HG03565 (cell line): ENCODE results near the gene SHC3.

Experiments
- ATAC-seq: cut with Tn5 transposase; IDR thresholded peaks from one replicate; pipeline ENCODE4 v1.9.1; 2021; ENCODE audit warnings: mild to moderate bottlenecking, moderate library complexity; ENCODE audit not compliant: unreplicated experiment

The SHC3 gene

DNA sequence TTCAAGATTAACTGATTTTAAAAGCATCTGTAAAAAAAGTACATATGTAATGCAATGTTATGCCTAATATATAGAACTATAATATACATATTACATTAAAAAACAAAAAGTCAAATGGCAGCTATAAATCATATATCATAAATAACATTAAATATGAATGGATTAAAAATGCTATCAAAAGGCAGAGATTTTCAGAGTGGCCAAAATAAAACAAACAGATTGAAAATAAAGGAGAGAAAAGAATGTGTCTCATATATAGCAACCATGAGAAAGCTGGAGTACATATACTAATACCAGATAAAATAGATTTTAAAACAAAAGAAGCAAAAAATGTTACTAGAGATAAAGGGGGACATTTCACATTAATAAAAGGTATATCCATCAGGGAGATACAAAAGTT is 148.8 kb downstream of the SHC3 start:
- ATAC-seq: no peak

DNA sequence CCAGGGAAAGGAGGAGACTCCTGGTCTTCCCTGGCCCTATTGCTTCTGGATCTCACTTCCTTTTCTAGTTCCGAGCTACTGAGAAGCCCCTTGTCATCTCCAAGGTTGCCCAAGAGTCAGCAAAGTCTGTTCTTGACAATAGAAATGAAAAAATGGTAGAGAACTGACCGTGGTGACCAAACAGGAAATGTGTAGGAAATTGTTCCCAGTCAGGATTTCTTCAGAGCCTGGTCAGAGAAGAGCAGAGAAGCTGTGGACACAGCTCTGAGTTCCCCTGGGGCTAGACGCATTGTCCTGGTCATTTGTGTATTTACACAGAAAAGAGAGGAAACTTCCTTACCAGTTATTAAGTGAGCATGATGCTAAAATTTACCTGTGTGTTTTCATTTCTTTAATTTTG is 151.7 kb downstream of the SHC3 start:
- ATAC-seq: no peak

DNA sequence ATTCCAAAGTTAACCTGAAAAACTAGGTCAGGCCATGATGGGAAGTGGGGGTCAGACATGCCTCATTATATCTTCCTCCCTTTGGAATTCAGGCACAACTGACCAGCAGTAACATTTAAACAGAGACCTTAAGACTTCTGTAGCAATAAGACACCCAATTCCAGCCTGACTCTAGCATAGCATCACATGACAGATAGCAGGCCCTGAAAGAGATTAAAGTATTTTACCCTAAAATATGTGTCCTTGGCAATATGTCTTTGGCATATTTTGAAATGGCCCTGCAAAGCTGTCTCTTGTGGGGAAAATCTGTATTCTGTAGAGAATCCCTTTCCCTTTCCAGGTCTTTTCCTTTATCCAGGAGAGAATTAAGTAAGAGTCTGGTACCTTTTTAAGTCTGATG is 153.1 kb downstream of the SHC3 start:
- ATAC-seq: no peak

DNA sequence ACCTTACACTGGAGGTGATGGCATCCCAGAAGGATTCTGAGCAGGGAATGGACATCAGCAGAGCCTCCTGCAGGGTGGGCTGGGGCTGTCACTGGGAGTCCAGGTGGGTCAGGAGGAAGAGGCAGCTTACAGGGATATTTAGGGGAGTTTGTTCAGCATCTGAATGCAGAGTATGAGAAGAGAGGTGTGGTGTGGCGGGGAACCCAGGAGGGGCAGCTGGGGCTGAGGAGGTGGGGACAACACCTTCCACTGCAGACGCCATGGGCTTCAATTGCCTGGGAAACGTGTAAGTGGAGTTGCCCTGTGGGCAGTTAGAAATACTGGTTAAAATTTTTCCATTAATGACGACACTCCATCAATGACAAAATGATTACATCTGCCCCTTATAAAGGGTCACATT is 153.9 kb downstream of the SHC3 start:
- no peak for ATAC-seq

DNA sequence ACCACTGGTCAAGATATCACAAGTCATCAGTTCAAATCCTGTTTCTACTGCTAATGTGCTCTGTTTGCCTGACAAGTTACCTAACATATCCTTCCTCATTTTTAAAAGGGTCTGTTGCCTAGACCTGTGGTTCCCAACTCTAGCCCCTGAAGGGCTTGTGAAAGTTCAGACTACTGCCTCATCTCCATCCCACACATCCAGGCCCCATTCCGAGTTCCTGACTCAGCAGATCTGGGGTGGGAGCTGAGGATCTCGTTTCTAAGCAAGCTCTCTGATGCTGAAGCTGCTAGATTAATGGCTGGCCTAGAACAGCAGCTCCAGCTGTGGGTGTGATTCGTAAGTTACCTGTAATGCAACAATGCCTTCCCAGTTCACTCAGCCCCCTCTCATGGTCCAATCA is 154.9 kb downstream of the SHC3 start:
- ATAC-seq: no peak

DNA sequence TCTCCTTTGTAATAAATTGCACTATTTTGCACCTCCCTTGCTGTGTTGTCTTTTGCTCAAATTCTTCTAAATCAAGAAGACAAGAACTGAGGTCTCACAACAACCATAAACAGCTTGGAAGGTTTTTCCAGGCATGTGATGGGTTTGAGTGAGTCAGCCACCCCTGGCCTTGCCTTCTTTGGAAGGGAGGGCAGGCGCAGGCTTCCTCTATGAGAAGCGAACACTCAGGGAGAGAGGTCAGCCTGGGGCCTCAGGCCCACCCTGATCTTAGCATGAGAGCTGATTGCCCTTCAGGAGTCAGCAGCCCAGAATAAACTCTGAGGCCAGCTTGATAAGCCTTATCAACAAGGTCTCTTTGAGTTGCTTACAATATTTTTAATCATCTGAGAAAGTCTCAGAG is 155.7 kb downstream of the SHC3 start:
- ATAC-seq: no peak

DNA sequence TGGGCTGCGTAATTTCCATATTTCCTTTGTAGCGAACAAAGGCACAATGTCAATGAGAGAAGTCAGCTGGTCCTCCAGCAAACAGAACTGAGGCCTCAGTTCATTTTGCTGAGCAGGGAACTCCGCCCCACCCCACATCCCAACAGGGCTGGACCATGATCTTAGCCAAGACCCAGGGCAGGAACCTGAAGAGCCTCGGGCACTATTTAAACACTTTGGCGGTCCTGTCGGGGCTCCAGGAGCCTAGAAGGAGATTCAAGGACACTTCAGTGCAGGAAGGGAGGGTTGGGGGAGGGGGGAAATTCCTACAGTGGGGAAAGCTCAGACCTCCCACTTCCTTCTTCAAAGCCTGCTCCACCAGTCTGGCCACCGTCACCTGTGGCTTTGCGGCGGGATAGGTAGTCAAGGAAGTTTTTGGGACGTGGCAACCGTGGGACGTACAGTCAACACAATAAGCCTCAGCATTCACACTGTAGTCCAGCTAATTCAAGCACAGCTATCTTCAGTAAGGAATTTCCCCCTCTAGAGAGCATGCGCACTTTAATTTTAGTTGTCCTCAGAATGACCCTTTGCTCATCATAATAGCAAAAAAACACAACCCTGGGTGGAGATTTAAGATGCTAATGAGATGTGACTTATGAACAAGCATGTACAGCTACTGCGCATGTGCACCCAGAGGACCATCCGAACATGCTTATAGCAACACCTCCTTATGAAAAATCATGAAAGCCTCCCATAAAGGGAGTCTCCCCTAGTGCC is 156.4 kb downstream of the SHC3 start:
- no peak for ATAC-seq

DNA sequence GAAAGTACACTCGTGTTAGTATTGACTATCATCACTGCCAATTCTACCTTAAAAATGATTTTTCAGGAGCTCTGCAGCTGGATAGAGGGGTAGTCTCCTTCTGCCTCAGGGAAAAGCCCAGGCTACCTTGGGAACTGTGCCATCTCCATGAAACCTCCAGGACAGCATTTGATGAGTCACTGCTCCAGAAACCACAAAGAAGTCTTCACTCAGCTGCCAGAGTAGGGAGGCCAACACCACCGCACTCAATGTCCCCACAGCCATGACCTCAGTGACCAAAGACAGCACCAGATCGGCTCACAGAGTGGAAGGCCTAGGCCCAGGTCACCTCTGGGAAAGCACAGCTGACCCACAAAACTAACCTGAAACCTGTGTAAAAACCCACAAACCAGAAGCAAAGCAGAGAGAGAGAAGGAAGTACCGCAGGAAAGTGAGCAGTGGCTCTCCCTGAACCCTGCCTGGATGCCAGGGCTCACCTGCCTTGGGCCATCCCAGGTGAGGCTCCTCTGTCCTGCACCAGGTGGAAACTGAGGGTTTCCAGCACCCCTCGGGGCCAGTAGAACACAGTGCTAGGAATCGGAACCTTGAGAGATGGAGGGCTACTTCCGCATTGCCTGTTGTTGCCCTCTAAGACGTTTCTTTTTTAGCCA is 157.3 kb downstream of the SHC3 start:
- ATAC-seq: no peak

DNA sequence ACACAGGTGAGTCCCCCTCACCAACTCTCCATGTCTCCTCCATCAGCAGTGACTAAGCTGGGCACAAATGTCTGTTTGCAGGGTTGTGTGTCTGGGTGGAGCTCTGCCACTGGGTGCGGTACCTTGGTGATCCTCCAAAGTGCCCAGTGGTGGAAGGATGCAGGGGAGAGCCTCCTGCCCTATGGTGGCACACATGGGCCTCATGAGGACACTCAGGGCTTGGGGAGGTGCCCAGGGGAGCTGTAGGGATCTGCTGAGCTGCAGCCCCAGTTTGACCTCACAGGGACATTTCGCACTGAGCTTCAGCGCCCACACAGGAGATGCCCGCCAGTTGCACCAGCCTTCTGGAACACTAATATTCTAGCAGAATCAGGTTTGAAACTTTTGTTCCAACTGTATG is 157.9 kb downstream of the SHC3 start:
- no peak for ATAC-seq

DNA sequence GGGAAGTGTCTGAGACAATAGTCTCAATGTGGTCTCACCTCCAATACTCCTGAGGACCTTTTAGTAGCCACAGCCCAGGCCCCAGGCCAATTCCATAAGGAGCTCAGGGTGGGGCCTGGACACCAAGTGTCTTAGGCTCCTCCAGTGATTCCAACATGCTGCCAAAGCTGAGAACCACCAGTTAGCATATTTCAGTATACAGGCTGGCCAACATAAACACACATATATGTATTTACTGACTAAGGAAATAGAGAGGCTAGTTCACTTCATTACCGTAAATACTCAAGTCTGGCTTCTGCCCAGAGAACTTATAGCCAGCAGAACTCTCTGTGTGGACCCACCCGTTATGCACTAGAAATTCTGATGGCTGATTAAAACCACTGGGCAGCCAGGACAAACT is 163.3 kb downstream of the SHC3 start:
- ATAC-seq: no peak

DNA sequence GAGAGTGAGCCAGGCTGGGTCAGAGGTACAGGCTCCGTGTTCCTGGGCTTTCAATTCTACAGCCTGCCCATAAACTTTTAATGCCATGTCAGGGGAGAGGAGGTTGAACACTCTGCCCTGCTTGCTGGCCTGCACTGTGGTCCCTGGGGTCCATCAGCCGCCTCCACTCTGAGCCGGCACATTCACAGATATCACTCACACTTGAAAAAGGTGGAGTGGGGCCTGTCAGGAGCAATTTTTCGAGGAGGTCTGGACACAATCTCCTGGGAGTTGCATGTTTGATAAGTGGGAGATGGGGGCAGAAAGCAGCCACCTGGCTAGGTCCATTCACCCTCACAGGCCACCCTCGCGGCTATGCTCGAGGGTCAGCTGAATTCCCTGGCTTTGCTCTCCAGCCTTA is 164.5 kb downstream of the SHC3 start:
- ATAC-seq: no peak

DNA sequence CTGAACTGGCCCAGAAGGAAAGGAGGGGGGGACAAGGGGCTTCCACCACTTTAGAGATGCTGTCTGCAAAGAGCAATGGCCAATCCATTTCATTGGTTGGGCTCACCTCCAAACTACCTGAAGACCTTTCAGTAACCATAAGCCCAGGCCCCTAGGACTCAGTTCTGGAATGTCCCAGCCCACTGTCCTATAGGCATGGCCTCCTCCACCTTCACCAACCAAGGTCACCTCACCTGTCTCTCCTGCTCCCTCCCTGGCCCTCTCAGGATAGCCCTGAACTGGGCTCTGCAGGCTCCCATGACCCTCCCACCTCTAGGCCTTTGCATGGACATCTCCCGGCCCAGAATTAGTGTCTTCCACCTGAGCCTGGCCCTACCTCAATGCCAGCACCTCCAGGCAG is 165.0 kb downstream of the SHC3 start:
- ATAC-seq: no peak

DNA sequence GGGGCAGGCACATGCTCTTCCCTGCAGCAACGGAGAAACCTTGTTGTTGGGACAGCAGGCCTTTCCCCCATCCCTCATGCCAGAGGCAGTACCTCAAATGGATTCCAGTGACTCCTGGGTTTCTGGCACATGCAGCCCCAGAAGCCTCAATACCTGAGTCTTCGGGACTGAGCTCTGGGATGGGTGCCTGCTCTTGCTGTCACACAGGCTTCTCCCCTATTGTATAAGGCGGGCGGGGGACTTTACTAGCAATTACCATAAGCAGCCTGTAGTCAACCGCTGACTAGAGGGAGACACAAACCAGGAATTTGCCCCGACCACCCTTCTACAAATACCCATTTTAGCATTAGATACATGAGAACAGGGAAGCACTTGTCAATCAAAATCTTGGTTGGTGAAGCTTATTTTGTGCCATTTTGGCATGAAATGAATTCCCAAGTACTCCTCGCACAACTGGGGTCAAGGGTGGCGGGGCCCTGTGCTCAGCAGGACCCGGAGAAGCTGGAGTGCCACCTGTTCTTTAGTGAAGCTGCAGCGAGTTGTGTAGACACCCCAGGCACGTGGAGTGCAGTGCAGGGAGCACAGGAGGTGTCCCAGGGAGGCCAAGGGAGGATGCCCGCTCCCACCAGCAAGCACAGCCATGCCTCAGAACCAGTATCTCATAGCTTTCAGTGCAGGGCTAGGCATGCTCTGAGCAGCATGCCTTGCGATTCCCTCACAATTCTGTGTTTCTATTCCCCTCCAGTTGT is 166.2 kb downstream of the SHC3 start:
- ATAC-seq: no peak

DNA sequence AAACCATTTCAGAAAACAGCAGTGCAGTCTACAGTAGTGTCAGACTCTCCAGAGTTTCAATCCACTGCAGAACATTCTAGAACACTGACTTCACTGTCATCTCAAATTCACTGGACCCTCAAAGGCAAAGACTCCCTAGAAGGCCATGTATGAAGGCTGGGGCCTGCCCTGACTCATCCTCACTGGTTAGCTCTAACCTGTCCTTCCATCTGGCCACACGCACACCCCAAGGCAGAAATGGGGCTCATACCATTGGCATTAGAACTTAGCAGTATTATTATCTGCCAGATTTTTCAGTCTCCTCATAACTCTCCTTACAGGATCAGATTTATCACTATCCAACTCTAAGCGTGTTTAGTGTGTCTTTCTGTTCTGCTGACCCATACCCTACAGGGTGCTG is 166.9 kb downstream of the SHC3 start:
- ATAC-seq: no peak

DNA sequence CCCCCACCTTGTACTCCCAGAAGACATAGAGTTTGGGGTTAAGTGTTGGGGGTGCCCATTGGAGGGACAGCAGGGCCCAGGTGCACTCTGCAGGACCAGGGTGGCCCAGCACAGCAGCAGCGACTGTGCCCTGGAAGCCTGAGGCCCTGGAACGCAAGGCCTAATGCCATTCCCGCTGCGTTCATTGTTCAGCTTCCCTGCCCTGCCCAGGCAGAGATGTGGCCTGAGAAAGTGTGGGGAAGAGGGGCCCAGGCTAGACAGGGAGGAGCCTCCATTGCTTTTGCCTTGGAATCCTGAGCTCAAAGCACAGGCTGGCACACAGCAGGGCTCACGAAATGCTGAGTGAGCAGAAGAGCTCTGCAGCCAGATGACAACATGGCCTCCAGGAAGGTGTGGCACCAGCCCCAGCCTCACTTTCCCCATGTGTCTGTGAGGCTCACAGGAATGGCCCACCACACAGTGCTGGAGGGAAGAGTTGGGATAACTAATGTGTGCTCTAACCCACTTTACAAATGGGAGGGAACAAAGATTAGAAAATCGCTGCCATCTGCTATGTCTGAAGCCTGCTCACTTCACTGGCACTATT is 168.0 kb downstream of the SHC3 start:
- ATAC-seq: no peak

DNA sequence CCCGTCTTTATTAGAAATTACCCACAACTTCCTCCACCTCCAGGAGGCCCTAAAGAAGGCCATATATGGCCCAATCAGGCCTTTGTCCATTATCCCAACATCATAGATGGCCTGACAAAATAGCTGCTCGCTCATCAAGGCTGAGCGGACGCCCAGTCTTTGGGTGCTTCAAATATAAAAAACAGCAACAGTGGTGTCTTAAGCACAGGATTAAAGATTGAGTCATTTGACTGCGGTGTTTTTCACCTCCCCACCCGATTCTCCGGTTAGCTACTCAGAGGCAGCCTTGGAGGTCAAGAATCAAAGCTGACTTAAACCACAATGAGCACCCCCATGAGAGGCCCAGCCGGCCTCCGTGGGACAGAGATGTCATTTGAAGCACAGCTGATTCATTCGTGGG is 168.6 kb downstream of the SHC3 start:
- no peak for ATAC-seq

DNA sequence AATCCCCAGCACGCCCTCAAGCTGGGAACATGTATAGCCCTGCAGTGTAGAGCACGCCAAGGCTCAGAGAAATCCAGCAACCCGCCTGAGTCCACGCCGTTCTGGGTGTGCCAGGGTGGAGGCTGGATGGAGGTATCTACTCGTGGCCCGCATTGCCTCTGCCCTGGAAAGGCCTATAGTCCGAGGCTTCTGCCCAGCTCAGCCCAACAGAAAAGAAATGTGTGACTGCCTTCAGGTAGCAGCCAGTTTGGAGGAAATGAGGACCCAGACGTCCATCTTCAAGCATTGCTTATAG is 169.1 kb downstream of the SHC3 start:
- ATAC-seq: no peak

DNA sequence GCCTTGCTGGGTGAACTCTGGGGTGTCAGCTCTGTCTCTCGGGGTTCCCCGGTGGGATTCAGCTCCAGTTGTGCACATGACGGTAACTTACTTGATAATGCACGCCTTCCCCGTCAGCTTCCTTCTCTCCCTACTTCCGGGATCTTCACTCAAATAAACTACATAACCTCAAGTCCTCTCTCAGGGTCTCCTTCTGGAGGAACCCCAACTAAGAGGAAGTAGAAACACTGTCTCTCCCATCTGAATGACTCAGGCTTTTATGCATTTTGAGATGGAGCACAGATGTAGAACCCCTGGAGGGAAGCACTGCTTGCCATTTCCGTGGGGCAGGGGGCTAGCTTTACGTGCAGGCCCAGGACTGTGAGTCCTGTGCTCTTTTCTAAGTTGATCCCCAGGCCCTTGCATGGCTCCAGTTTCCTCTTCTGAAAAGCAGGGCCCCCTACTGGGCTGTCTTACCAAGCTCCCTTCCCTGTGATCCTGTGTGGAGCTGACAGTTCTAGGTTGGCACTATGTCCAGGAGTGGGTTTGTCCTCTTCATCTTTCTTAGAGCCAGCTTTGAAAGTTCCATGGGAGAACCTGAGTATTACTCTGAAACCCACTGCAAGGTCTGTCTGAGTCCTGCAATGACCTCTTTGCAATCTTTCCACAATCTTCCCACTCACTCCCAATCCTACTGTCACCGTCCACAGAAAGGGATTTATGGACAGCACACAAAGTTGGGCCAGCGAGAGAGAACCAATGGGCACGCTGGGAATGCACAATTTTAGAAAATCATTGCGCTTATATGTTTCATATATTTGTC is 169.7 kb downstream of the SHC3 start:
- ATAC-seq: no peak

DNA sequence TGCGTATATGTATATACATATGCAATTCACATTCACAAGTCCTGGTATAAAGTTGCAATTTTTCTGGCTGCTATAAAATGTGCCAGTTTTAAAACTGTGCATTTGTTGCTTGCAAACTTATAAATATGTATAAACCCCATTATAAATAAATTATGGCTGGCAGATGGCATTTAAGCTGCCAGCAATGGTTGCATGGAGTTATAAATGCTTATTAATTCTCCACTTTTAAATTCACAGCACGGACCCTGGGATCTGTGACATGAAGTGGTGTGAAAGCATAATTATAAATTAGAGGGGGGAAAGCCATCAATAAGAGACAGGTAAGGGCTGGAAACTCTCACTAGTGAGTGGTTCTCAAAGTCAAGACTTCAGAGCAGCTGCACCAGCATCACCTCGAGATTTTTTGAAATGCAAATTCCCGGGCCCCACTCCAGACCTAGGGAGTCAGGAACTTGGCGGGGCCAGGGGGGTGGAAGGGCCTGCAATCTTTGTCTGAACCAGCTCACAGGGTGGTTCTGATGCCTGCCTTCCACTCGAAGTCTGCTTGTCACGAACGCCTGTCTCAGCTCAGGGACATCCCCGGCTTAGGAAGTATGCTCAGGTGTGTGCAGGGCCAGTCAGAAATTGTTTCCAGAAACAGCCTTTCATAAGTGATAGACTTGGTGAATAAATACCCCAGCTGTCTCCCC is 170.4 kb downstream of the SHC3 start:
- ATAC-seq: no peak
